Tongue (tissue), 3 donors: ENCODE results near the gene SENP3. TPM values are rescaled to one million over a fixed set of nuclear protein-coding genes. Genes with fewer than 3 reads are reported as not detected.
"Not testable (repeated sequence)": the region's sequence is repeated elsewhere in the genome, so short reads cannot be mapped to it uniquely, and the experiment has no call there.

Experiments
- DNase-seq: peaks from one replicate; pipeline ENCODE4 v3.0.0-alpha.2; 2015
- small RNA-seq: library from RNA; depleted of rRNA; stranded (forward); fragments of <200 nt; gene quantifications from one replicate; pipeline ENCODE3, GENCODE V24; 2014; ENCODE audit warnings: low replicate concordance
- total RNA-seq: library from RNA; depleted of rRNA; stranded (reverse); fragments of >200 nt; gene quantifications from one replicate; pipeline ENCODE4 v1.2.3, GENCODE V29; 2014

The SENP3 gene
- total RNA-seq, 1 donor from 2014 or later = 36.8 TPM

- not testable (repeated sequence) for DNase-seq
These were observed 35.8 kb downstream of the SENP3 start for GRCh38 chr17:7597561-7597960.

- DNase-seq = no peak
These were observed 44.6 kb downstream of the SENP3 start for GRCh38 chr17:7606280-7606679.

GRCh38 chr17:7610641-7611040 is 48.9 kb downstream of the SENP3 start:
- DNase-seq = no peak

GRCh38 chr17:7611635-7612293 is 50.0 kb downstream of the SENP3 start:
- no peak for DNase-seq

GRCh38 chr17:7612294-7612640 is 50.5 kb downstream of the SENP3 start:
- no peak for DNase-seq

GRCh38 chr17:7613769-7614424 is 52.2 kb downstream of the SENP3 start:
- DNase-seq = no peak

- DNase-seq = peak; percentile 100
These were observed 52.9 kb downstream of the SENP3 start, which contains the start of gene FXR2 for GRCh38 chr17:7614425-7615264. Gene FXR2, minus strand, starts transcription at chr17:7614897. Its CDS starts 365 bp downstream, at chr17:7614532.

GRCh38 chr17:7615265-7615747 is 53.6 kb downstream of the SENP3 start:
- no peak for DNase-seq

GRCh38 chr17:7618608-7619007 is 56.9 kb downstream of the SENP3 start:
- no peak for DNase-seq

- DNase-seq = no peak
These were observed 59.1 kb downstream of the SENP3 start for GRCh38 chr17:7620835-7621234.

Small RNA genes within 50 kb of the gene (small RNA-seq; reads per million reads assigned to genes)
- gene CD68 = not detected
- not detected for gene RF00019
- gene SNORA48 = not detected
- gene SNORD10 = not detected

Other genes starting within 250 kb of the SENP3 start
- 35.3 TPM for gene GPS2, start 246.6 kb upstream of the SENP3 start, total RNA-seq
- 22.5 TPM for gene NEURL4, start 232.6 kb upstream of the SENP3 start, total RNA-seq
- gene ACAP1, start 225.4 kb upstream of the SENP3 start, total RNA-seq = 1.7 TPM
- 3.4 TPM for gene KCTD11, start 209.8 kb upstream of the SENP3 start, total RNA-seq
- gene TMEM95, start 206.8 kb upstream of the SENP3 start, total RNA-seq = not detected
- gene TNK1, start 180.8 kb upstream of the SENP3 start, total RNA-seq = 2.1 TPM
- 9.4 TPM for gene PLSCR3, start 167.4 kb upstream of the SENP3 start, total RNA-seq
- 69.0 TPM for gene TMEM256, start 157.8 kb upstream of the SENP3 start, total RNA-seq
- 9.3 TPM for gene NLGN2, start 154.1 kb upstream of the SENP3 start, total RNA-seq
- gene SPEM1, start 141.6 kb upstream of the SENP3 start, total RNA-seq = not detected
- not detected for gene SPEM2, start 136.3 kb upstream of the SENP3 start, total RNA-seq
- not detected for gene SPEM3, start 133.1 kb upstream of the SENP3 start, total RNA-seq
- gene TMEM102, start 126.5 kb upstream of the SENP3 start, total RNA-seq = 2.4 TPM
- 5.4 TPM for gene FGF11, start 122.4 kb upstream of the SENP3 start, total RNA-seq
- 27.9 TPM for gene CHRNB1, start 116.9 kb upstream of the SENP3 start, total RNA-seq
- gene ZBTB4, start 82.3 kb upstream of the SENP3 start, total RNA-seq = 22.9 TPM
- gene SLC35G6, start 80.5 kb upstream of the SENP3 start, total RNA-seq = not detected
- 71.4 TPM for gene POLR2A, start 77.6 kb upstream of the SENP3 start, total RNA-seq
- 18.0 TPM for gene TNFSF12, start 12.9 kb upstream of the SENP3 start, total RNA-seq
- 6.6 TPM for gene TNFSF13, start 3.2 kb upstream of the SENP3 start, total RNA-seq
- 2.4 TPM for gene CD68, start 17.7 kb downstream of the SENP3 start, total RNA-seq
- 27.4 TPM for gene MPDU1, start 21.9 kb downstream of the SENP3 start, total RNA-seq
- 9.6 TPM for gene SOX15, start 28.2 kb downstream of the SENP3 start, total RNA-seq
- gene FXR2, start 53.0 kb downstream of the SENP3 start, total RNA-seq = 47.8 TPM
- gene SAT2, start 65.9 kb downstream of the SENP3 start, total RNA-seq = 33.2 TPM
- not detected for gene SHBG, start 68.2 kb downstream of the SENP3 start, total RNA-seq
- 0.92 TPM for gene ATP1B2, start 89.0 kb downstream of the SENP3 start, total RNA-seq
- gene TP53, start 125.6 kb downstream of the SENP3 start, total RNA-seq = 23.6 TPM
- gene WRAP53, start 126.6 kb downstream of the SENP3 start, total RNA-seq = 5.2 TPM
- gene EFNB3, start 143.3 kb downstream of the SENP3 start, total RNA-seq = 2.3 TPM
- 0.31 TPM for gene DNAH2, start 155.8 kb downstream of the SENP3 start, total RNA-seq